ENCODE results near the gene MUC6. TPM values are rescaled to one million over a fixed set of nuclear protein-coding genes. Genes with fewer than 3 reads are reported as not detected.
A peak's percentile ranks its signal among the peaks of the same experiment; 100 is the strongest.

MUC6 gene
- total and polyA plus RNA-seq, 2 of the 8 experiments (the other 6 are each of a cell fraction or from before 2014, with no cell fraction given) = not detected

DNA sequence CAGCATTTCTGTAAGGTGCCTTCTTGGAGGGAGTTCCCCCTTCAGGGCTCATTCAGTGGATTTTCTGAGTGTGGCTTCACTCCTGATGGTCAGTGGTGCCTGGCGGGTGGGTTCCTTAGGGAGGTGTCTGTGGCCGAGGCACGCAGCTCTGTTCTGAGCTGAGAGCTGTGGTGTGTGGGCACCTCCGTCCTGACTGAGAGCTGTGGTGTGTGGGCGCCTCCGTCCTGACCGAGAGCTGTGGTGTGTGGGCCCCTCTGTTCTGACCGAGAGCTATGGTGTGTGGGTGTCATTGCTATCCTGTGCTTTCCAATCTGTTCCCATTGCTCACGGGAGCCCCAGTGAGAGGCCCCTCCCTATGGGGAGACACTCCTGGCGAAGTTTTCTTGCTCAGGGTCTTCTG lies 39.8 kb downstream of the MUC6 start:
- FAIRE-seq = no peak
- ChIA-PET CTCF (ENCODE audit: partially characterized antibody) (interaction anchor here (1.0 to 2.6 kb wide), 6 partner anchors 21 to 98 kb away, joined by 3 to 10 read pairs (median 6); no protein-coding TSS in a partner anchor), POLR2A (ENCODE audit: partially characterized antibody) (interaction anchor here (1.0 to 2.0 kb wide), 3 partner anchors 10 to 132 kb away, joined by 3 to 7 read pairs (median 6); no protein-coding TSS in a partner anchor)
- no peak overlapping the region for H2BK15ac ChIP-seq (ENCODE audit: low read length)
- TF ChIP-seq MAX (IDR thresholded peaks at IDR 0.05) (no peak), RXRA (IDR thresholded peaks at IDR 0.05; ENCODE audit: insufficient read depth, low read depth, low read length) (no peak), TCF12 (IDR thresholded peaks at IDR 0.05; ENCODE audit: low read depth, low read length) (no peak)
- H2BK20ac ChIP-seq (ENCODE audit: low read length) = no peak overlapping the region
- H3K27me3 ChIP-seq (replicated peaks in 1 of 4; ENCODE audit: control insufficient read depth in 3 of 4, extremely low read depth in 1 of 4, insufficient read depth in 3 of 4, low read length in 3 of 4) = no peaks in the 10 kb centered on the region
- 94% methylated on average over 10 of the region's 10 CpGs; no CpG with 5 or more reads in 1 of the 2 experiments for WGBS, 2 experiments (ENCODE audit: extremely low coverage in 1 of 2, insufficient coverage in 1 of 2, insufficient read length in 1 of 2, insufficient replicate concordance in 2 of 2, low coverage in 1 of 2, low lambda C conversion rate in 2 of 2, missing lambda C conversion rate in 1 of 2)
- H3K23me2 ChIP-seq (ENCODE audit: low read depth, low read length) = no peaks in the 10 kb centered on the region
- no peak overlapping the region for H4K91ac ChIP-seq (replicated peaks; ENCODE audit: insufficient read length, low read length)
- H3K79me2 ChIP-seq (ENCODE audit: control insufficient read depth in 1 of 2, insufficient read depth in 2 of 2, low read length in 2 of 2) = no peaks in the 10 kb centered on the region; a peak in 1 of 4 replicates
- no peak overlapping the region for H2BK120ac ChIP-seq (replicated peaks; ENCODE audit: low read depth, low read length)
- no peak overlapping the region for H3K14ac ChIP-seq (ENCODE audit: insufficient read length)
- no peak overlapping the region for H3K9ac ChIP-seq (replicated peaks in 1 of 4; ENCODE audit: extremely low read depth in 1 of 4, low read depth in 3 of 4, low read length in 3 of 4)
- no peak overlapping the region for H2AK5ac ChIP-seq (ENCODE audit: low read depth, low read length)
- no peak overlapping the region for H2AFZ ChIP-seq (ENCODE audit: low read length)
- no peak overlapping the region for H3K27ac ChIP-seq (ENCODE audit: low read depth, low read length)
- H3K4me1 ChIP-seq (replicated peaks in 1 of 4; ENCODE audit: control insufficient read depth in 3 of 4, insufficient read depth in 4 of 4, low read length in 3 of 4) = no peaks in the 10 kb centered on the region
- no peak overlapping the region for H3K4me2 ChIP-seq (ENCODE audit: insufficient read depth in 1 of 2, low read depth in 2 of 2, low read length in 2 of 2)
- H3K79me1 ChIP-seq (ENCODE audit: low read depth, low read length) = no peaks in the 10 kb centered on the region
- no peak overlapping the region; the same call in 1 of the 2 replicates for H2BK5ac ChIP-seq (ENCODE audit: low read depth, low read length)
- H3K23ac ChIP-seq (ENCODE audit: insufficient read length) = no peak overlapping the region
- H2BK12ac ChIP-seq (ENCODE audit: low read depth, low read length) = no peak overlapping the region
- DNase-seq (ENCODE audit: low read depth in 1 of 2, low spot score in 2 of 2) = no peak
- H3K18ac ChIP-seq (ENCODE audit: extremely low read depth, low read length) = no peak overlapping the region
- peaks cover 0 to 13% of the 10 kb centered on the region in 2 experiments for H4K20me1 ChIP-seq (replicated peaks in 1 of 2; ENCODE audit: control insufficient read depth in 1 of 2, insufficient read depth in 2 of 2, low read length in 2 of 2)
- H3K4ac ChIP-seq (replicated peaks; ENCODE audit: insufficient read length, low read depth, low read length) = no peak overlapping the region
- H3K9me3 ChIP-seq (ENCODE audit: insufficient read depth in 2 of 2, low read depth in 1 of 2, low read length in 1 of 2) = no peaks in the 10 kb centered on the region
- H3K36me3 ChIP-seq (ENCODE audit: control insufficient read depth in 2 of 4, insufficient read depth in 4 of 4, low read length in 3 of 4) = peaks cover 12 to 33% (median 31%) of the 10 kb centered on the region in 4 experiments
- 0 out of 2 replicates have a peak overlapping the region, but pooled peaks have one; percentile 51 for H4K8ac ChIP-seq (ENCODE audit: extremely low read depth, insufficient read depth, low read length)
- no peak overlapping the region for H4K5ac ChIP-seq (ENCODE audit: insufficient read length, low read depth, low read length)
- no peak overlapping the region for H3K56ac ChIP-seq (replicated peaks; ENCODE audit: insufficient read length, low read depth, low read length)
- H3K4me3 ChIP-seq (ENCODE audit: extremely low read depth in 1 of 4, insufficient read depth in 2 of 4, low read depth in 3 of 4, low read length in 4 of 4) = no peak overlapping the region

All from H1 (cell line).